Measurements from ENCODE around the gene NOC4L. TPM values are rescaled to one million over a fixed set of nuclear protein-coding genes. Genes with fewer than 3 reads are reported as not detected.

NOC4L gene
- polyA plus RNA-seq, 1 of the 3 experiments (the other 2 are of a cell fraction) = 12.9 TPM

- Histone ChIP-seq H3K4me1 (ENCODE audit: control insufficient read depth in 1 of 2, insufficient read depth in 2 of 2, low read depth in 1 of 2, low read length in 1 of 2) (peaks cover 0 to 22% of the 10 kb centered on the region in 2 experiments; a peak in 1 of 4 replicates), H3K9ac (peak overlapping the region; percentile 68), H4K20me1 (ENCODE audit: insufficient read depth) (no peaks in the 10 kb centered on the region), H3K4me2 (peak overlapping the region; percentile 90), H3K4me3 (ENCODE audit: low read depth in 2 of 2, low read length in 1 of 2) (peak overlapping the region; percentile 84 to 92), H3K27ac (ENCODE audit: low read depth in 2 of 2, low read length in 1 of 2) (no peak overlapping the region; a peak in 1 of 4 replicates), H3K9me3 (no peaks in the 10 kb centered on the region), H3K9me2 (no peaks in the 10 kb centered on the region), H3F3A (replicated peaks; ENCODE audit: insufficient read depth) (no peaks in the 10 kb centered on the region), H3K27me3 (ENCODE audit: insufficient read depth) (no peaks in the 10 kb centered on the region), H2AFZ (ENCODE audit: low read depth) (no peak overlapping the region), H3K36me3 (replicated peaks in 1 of 2; ENCODE audit: control insufficient read depth in 1 of 2, insufficient read depth in 2 of 2, low read length in 1 of 2) (peaks cover 7 to 52% of the 10 kb centered on the region in 2 experiments), H3K79me2 (ENCODE audit: insufficient read depth) (peaks cover 44% of the 10 kb centered on the region)
- no peak for TF ChIP-seq RCOR1 (IDR thresholded peaks at IDR 0.05; ENCODE audit: low read length)
- TF ChIP-seq MXI1 (IDR thresholded peaks at IDR 0.05; ENCODE audit: low read depth, low read length) = 0 out of 2 replicates have a peak, but pooled peaks have one; percentile 30
- no peak for TF ChIP-seq IRF3 (IDR thresholded peaks at IDR 0.05; ENCODE audit: low read depth, low read length)
- DNase-seq = peak; percentile 62
- CTCF ChIA-PET = interaction anchor here (1.9 to 2.0 kb wide), 2 partner anchors 10 to 13 kb away, joined by 5 to 7 read pairs; no protein-coding TSS in a partner anchor
- 6% methylated on average over 27 of the region's 82 CpGs for WGBS (ENCODE audit: low lambda C conversion rate)
- POLR2A ChIA-PET = no interaction called here
Observed at GRCh38 chr12:132143336-132144071, 753 bp upstream of the NOC4L start.

- CTCF ChIA-PET = interaction anchor here (1.8 kb wide), 1 partner anchor 271 kb away, joined by 5 read pairs; no protein-coding TSS in a partner anchor
Observed at GRCh38 chr12:132144810-132145168, 532 bp downstream of the NOC4L start.

GRCh38 chr12:132145334-132145733 lies 1.1 kb downstream of the NOC4L start:
- POLR2A ChIA-PET = no interaction called here
- Histone ChIP-seq H3K36me3 (replicated peaks in 1 of 2; ENCODE audit: control insufficient read depth in 1 of 2, insufficient read depth in 2 of 2, low read length in 1 of 2) (peaks cover 7 to 36% of the 10 kb centered on the region in 2 experiments), H4K20me1 (ENCODE audit: insufficient read depth) (no peaks in the 10 kb centered on the region), H3K79me2 (ENCODE audit: insufficient read depth) (peaks cover 44% of the 10 kb centered on the region), H3K4me1 (ENCODE audit: control insufficient read depth in 1 of 2, insufficient read depth in 2 of 2, low read depth in 1 of 2, low read length in 1 of 2) (peaks cover 0 to 22% of the 10 kb centered on the region in 2 experiments; a peak in 1 of 4 replicates), H3K27me3 (ENCODE audit: insufficient read depth) (no peaks in the 10 kb centered on the region), H3K4me2 (peak overlapping the region; percentile 95), H3K27ac (ENCODE audit: low read depth in 2 of 2, low read length in 1 of 2) (no peak overlapping the region), H3K9me2 (no peaks in the 10 kb centered on the region), H2AFZ (ENCODE audit: low read depth) (no peak overlapping the region), H3K9ac (peak overlapping the region; percentile 88; the same call in 1 of the 2 replicates), H3K4me3 (ENCODE audit: low read depth in 2 of 2, low read length in 1 of 2) (peak overlapping the region; percentile 84 to 92), H3F3A (replicated peaks; ENCODE audit: insufficient read depth) (no peaks in the 10 kb centered on the region), H3K9me3 (no peaks in the 10 kb centered on the region)
- DNase-seq = peak; percentile 7
- WGBS (ENCODE audit: low lambda C conversion rate) = 42% methylated on average over 2 of the region's 7 CpGs
- TF ChIP-seq SIN3A (IDR thresholded peaks at IDR 0.05; ENCODE audit: borderline replicate concordance, low read depth, low read length) = no peak
- TF ChIP-seq MAX (IDR thresholded peaks at IDR 0.05; ENCODE audit: low read depth) = no peak
- no peak for TF ChIP-seq NFIC (IDR thresholded peaks at IDR 0.05; ENCODE audit: borderline replicate concordance)
- TF ChIP-seq TEAD4 (IDR thresholded peaks at IDR 0.05; ENCODE audit: borderline replicate concordance, insufficient read depth) = no peak
- no peak for TF ChIP-seq ZBTB33 (IDR thresholded peaks at IDR 0.05; ENCODE audit: borderline replicate concordance, low read depth)
- TF ChIP-seq IRF3 (IDR thresholded peaks at IDR 0.05; ENCODE audit: low read depth, low read length) = no peak
- no peak for TF ChIP-seq SMC3 (IDR thresholded peaks at IDR 0.05; ENCODE audit: low read depth, low read length)
- TF ChIP-seq EZH2phosphoT487 (IDR thresholded peaks at IDR 0.05; ENCODE audit: borderline replicate concordance, low read depth) = no peak
- no peak for TF ChIP-seq MEF2A (IDR thresholded peaks at IDR 0.05; ENCODE audit: borderline replicate concordance, low read depth)
- TF ChIP-seq FOXM1 (IDR thresholded peaks at IDR 0.05; ENCODE audit: low read depth) = no peak
- TF ChIP-seq EP300 (IDR thresholded peaks at IDR 0.05; ENCODE audit: borderline replicate concordance in 1 of 2, low read depth in 1 of 2, low read length in 1 of 2) = no peak
- CTCF ChIA-PET = interaction anchor here (0.6 to 1.8 kb wide), 4 partner anchors 8 to 309 kb away, joined by 3 to 5 read pairs (median 4); no protein-coding TSS in a partner anchor

More at GRCh38 chr12:132144810-132145168, 532 bp downstream of the NOC4L start:
- Histone ChIP-seq H3K36me3 (replicated peaks in 1 of 2; ENCODE audit: control insufficient read depth in 1 of 2, insufficient read depth in 2 of 2, low read length in 1 of 2) (peaks cover 7 to 42% of the 10 kb centered on the region in 2 experiments), H3F3A (replicated peaks; ENCODE audit: insufficient read depth) (no peaks in the 10 kb centered on the region), H3K27ac (ENCODE audit: low read depth in 2 of 2, low read length in 1 of 2) (no peak overlapping the region; a peak in 2 of 4 replicates), H4K20me1 (ENCODE audit: insufficient read depth) (no peaks in the 10 kb centered on the region), H3K9me3 (no peaks in the 10 kb centered on the region), H3K4me3 (ENCODE audit: low read depth in 2 of 2, low read length in 1 of 2) (peak overlapping the region; percentile 84 to 92), H3K4me2 (peak overlapping the region; percentile 95), H2AFZ (ENCODE audit: low read depth) (0 out of 2 replicates have a peak overlapping the region, but pooled peaks have one; percentile 51), H3K79me2 (ENCODE audit: insufficient read depth) (peaks cover 44% of the 10 kb centered on the region), H3K4me1 (ENCODE audit: control insufficient read depth in 1 of 2, insufficient read depth in 2 of 2, low read depth in 1 of 2, low read length in 1 of 2) (peaks cover 0 to 22% of the 10 kb centered on the region in 2 experiments; a peak in 1 of 4 replicates), H3K9me2 (no peaks in the 10 kb centered on the region), H3K9ac (peak overlapping the region; percentile 88), H3K27me3 (ENCODE audit: insufficient read depth) (no peaks in the 10 kb centered on the region)
- no peak for DNase-seq
- POLR2A ChIA-PET = no interaction called here
- TF ChIP-seq FOXM1 (IDR thresholded peaks at IDR 0.05; ENCODE audit: low read depth) = no peak
- WGBS (ENCODE audit: low lambda C conversion rate) = 6% methylated on average over 8 of the region's 17 CpGs

Data from SK-N-SH (cell line).